ENCODE results near the gene PAFAH1B1.
"Not testable (repeated sequence)": the region's sequence is repeated elsewhere in the genome, so short reads cannot be mapped to it uniquely, and the experiment has no call there.

The PAFAH1B1 gene

DNA sequence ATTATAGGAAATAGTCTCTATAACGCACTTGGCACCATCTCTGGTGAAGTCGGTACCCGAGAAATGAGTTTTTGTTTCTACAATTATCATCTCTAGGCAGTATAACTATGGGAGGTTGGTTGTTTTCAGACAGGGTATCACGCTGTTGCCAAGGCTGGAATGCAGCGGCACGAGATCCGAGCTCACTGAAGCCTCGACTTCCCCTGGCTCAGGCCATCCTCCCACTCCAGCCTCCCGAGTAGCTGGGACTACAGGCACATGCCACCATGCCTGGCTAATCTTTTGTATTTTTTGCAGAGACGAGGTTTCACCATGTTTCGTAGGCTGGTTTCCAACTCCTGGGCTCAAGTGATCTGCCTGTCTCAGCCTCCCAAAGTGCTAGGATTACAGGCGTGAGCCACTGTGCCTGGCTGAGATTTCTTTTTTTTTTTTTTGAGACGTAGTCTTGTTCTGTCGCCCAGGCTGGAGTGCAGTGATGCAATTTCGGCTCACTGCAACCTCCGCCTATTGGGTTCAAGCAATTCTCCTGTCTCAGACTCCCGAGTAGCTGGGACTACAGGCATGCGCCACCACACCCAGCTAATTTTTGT is 105.9 kb downstream of the PAFAH1B1 start:
- H3K36me3 Mint-ChIP-seq: peaks cover 64% of the 10 kb centered on the region
- not testable (repeated sequence) for H3K4me1 Mint-ChIP-seq; DNase-seq (ENCODE audit: low spot score in 2 of 2); H3K4me3 Mint-ChIP-seq; ATAC-seq; H3K9me3 Mint-ChIP-seq; H3K27ac Mint-ChIP-seq

DNA sequence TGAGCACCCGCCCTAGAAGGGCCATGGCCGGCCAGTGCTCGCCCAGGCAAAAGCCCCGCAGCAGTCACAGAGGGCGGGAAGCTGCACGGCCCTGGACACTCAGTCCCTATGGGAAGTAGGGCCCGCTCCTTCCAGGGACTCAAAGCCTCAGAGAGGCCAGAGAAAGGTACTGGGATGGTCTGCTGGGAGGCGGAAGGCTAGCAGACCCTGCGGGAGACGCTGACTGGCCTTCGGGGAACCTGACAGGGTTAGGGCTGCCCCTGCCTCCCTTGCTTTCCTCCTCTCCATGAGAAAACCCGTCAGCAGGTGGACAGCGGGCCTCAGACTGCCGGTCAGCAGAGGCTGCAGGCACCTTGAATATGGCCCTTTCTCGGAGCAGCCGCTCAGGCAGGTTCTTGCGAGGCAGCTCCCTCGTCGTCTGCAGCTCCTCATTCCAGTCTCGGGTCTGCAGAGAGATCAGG is 106.6 kb downstream of the PAFAH1B1 start:
- no peak overlapping the region for H3K27ac Mint-ChIP-seq

DNA sequence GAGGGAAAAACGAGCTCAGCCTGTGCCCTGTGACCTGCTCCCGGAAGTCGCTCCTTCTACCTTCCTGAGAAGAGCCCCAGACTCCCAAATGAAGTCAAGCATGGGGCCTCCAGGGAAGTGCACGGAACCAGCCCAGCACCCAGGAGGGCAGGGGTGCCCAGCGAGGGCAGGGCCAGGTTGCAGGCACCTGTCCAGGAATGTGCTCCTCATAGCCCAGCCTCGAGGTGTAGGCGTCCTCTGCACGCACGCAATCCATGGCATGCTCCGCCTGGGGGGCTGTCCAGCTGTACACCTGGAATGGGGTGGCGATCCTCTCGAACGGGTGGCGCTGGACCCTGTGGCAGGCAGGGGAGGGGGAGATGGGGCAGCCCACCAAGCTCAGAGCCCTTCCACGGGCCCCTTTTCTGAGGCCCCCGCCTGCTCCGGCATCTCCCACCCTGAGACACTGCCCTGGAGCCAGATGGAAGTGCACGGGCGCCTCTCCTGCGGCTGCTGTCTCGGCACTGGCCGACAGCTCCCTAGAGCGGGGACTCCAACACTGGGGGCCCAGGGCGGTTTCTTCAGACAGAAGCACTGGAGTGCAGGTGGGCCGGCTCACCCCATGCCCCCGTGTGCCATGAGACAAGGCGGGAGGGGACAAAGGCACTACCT is 107.2 kb downstream of the PAFAH1B1 start:
- peaks cover 77% of the 10 kb centered on the region for H3K36me3 Mint-ChIP-seq
- no peak overlapping the region for H3K27ac Mint-ChIP-seq
- no peak for DNase-seq (ENCODE audit: low spot score in 2 of 2)
- no peak for ATAC-seq
- H3K4me1 Mint-ChIP-seq: peaks cover 13% of the 10 kb centered on the region
- no peaks in the 10 kb centered on the region for H3K9me3 Mint-ChIP-seq
- H3K4me3 Mint-ChIP-seq: no peak overlapping the region

More for the DNA sequence above, 106.6 kb downstream of the PAFAH1B1 start:
- no peak for DNase-seq (ENCODE audit: low spot score in 2 of 2)
- peaks cover 7% of the 10 kb centered on the region for H3K4me1 Mint-ChIP-seq
- peaks cover 71% of the 10 kb centered on the region for H3K36me3 Mint-ChIP-seq
- H3K4me3 Mint-ChIP-seq: no peak overlapping the region
- no peaks in the 10 kb centered on the region for H3K9me3 Mint-ChIP-seq
- ATAC-seq: no peak

DNA sequence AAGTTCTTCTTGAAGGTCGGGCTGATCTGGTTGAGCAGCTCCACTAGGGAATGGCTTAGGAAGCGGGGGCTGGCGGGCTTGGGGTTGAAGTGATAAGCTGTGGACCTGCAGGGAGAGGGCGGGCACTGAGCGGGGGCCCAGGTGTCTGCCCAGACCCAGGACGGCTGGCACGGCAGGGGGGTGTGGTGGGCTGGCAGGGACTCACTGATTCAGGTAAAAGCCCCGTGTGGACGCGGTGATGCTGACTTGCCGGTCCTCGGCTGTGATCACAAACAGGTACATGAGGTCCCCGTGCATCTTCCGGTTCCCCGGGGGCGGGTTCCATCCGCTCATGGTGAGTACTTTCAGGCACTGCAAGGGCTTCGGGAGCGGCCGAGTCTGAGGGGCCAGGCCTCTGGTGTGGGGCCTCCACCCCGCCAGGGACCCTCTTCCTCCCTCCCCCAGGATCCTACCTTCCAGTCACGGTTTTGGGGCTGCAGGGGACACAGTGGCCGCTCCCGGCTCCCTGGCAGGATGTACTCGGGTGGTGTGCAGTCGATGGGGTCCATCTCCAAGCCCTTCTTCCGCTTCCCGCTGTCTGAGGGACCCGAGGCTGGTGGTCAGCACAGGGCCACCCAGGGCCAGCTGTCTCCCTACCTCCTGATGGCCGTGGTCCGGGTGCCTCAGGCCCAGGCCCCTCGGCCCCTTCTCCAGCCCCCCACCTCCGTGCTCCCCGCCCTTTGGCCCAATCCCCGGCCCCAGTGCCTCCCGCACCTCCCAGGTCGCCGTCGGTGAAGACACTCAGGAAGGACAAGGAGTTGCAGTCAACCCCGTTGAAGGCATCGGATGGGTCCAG is 107.9 kb downstream of the PAFAH1B1 start:
- H3K4me3 Mint-ChIP-seq: no peak overlapping the region
- H3K9me3 Mint-ChIP-seq: no peaks in the 10 kb centered on the region
- peaks cover 21% of the 10 kb centered on the region for H3K4me1 Mint-ChIP-seq
- DNase-seq (ENCODE audit: low spot score in 2 of 2): no peak
- H3K36me3 Mint-ChIP-seq: peaks cover 79% of the 10 kb centered on the region
- ATAC-seq: no peak
- H3K27ac Mint-ChIP-seq: no peak overlapping the region

DNA sequence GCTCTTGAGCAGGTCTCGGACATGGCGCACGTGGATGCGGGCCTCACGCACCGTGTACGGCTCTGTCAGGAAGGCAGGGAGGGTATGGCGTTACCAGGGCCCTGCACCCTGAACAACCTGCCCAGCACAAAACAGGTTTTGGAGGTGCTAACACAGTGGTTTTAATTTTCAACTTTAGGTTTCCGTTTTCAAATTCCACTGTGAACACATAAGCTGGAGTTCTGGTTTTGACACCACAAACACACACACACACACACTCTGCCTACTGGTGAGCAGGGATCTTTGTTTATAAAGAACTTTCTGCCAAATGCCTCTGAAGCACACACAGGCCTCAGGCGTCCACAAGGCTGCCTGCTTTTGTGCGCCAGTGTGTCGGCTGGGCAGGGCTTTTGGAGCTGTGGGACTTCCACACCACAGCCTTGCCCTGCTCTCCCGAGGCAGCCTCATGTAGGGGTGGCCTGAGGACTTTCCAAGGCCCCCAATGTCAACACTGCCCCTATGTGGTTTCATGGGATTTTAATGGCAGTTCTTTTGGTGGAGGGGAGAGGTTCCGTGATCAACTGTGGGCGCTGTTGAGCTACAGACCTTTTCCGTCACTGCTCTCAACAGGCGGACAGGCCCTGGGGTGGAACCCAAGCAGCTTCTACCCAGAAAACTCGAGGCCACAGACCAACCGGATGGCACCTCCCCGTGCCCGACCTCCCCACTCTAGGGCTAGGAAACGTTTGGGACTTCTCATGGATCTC is 108.7 kb downstream of the PAFAH1B1 start:
- no peak for ATAC-seq
- no peak for DNase-seq (ENCODE audit: low spot score in 2 of 2)
- no peak overlapping the region for H3K4me3 Mint-ChIP-seq
- no peaks in the 10 kb centered on the region for H3K9me3 Mint-ChIP-seq
- H3K27ac Mint-ChIP-seq: no peak overlapping the region
- H3K4me1 Mint-ChIP-seq: peaks cover 27% of the 10 kb centered on the region
- H3K36me3 Mint-ChIP-seq: peaks cover 71% of the 10 kb centered on the region

DNA sequence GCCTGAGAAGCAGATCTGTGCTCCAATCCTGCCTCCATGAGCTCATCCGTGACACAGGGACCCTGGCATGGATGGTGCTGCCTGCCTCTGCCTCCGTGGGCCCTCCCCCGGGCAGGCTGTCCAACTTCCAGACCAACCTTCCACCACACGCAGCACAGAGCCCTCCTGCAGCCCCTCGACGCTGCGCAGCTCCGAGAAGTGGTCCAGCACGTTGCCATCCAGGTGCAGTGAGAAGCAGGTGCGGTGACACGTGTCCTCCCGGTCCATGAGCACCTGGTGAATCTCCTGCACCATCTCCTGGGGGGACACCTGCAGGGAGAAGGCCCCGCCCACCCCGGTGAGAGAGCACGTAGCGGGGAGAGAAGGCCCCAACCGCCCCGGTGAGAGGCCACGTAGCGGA is 109.7 kb downstream of the PAFAH1B1 start:
- peaks cover 61% of the 10 kb centered on the region for H3K36me3 Mint-ChIP-seq
- H3K4me1 Mint-ChIP-seq: peaks cover 30% of the 10 kb centered on the region
- H3K4me3 Mint-ChIP-seq: no peak overlapping the region
- no peaks in the 10 kb centered on the region for H3K9me3 Mint-ChIP-seq
- no peak overlapping the region for H3K27ac Mint-ChIP-seq
- ATAC-seq (no peak), DNase-seq (ENCODE audit: low spot score in 2 of 2) (no peak)

DNA sequence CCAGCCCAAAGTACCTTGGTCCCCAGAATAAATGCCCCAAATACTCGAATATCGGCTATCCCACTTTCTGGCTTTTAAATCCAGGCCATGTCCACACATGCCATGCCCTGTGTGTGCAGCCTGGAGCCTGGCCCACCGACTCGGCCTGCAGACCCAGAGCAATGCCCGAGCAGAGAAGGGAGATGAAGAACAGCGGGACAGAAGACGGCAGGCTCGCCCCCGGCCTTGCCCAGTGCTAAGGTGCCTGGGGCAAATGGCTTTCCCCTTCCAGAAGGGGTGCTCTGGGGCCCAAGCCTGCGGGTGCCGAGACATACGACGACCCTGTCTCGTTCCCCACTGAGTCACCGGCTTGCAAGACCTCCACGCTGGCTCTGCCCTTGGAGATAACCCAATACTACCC is 110.2 kb downstream of the PAFAH1B1 start:
- Mint-ChIP-seq H3K36me3 (peaks cover 57% of the 10 kb centered on the region), H3K4me1 (peaks cover 34% of the 10 kb centered on the region), H3K27ac (no peak overlapping the region), H3K9me3 (no peaks in the 10 kb centered on the region), H3K4me3 (no peak overlapping the region)
- DNase-seq (ENCODE audit: low spot score in 2 of 2): no peak
- no peak for ATAC-seq

DNA sequence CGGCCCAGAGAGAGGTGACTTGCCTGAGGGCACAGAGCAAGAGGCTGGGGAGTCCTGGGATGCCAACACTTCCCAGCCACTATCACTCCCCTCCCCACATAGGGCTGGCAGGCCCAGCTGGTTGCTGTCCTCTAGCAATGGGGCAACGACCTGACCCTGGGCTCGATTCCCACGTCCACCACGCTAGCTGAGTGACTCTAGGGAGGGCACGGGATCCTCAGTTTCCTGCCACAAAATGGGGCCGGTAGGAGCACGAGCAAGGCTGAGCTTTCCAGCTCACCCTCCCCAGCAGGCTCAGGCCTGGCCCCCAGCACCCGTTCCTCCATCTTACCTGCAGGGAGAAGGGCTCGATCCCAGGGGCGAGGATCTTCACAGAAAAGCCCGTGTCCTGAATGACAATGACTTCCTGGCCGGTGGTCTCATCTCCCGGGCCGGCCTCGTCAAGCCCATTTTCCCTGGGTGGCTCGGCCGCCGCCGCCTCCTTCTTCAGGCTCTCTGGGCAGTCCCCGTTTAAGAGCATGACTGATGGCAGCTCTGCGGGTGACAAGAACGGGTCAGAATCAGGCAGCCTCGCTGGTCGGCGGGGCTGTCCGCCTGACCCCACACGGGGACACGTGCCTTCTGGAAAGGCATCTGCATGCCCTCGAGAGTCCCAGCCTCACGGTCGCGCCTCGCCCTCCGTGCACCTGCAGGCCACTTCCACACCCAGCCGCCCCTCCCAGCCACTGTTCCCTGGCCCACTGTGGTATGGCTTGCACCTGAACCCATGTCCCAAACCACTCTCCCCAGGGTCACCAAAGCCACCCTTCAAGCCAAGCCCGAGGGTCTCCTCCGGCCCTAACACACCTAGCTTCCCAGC is 110.8 kb downstream of the PAFAH1B1 start:
- DNase-seq (ENCODE audit: low spot score in 2 of 2) (no peak), ATAC-seq (no peak)
- H3K9me3 Mint-ChIP-seq: no peaks in the 10 kb centered on the region
- H3K27ac Mint-ChIP-seq: peak overlapping the region; percentile 85
- H3K36me3 Mint-ChIP-seq: peaks cover 50% of the 10 kb centered on the region
- H3K4me1 Mint-ChIP-seq: peaks cover 41% of the 10 kb centered on the region
- H3K4me3 Mint-ChIP-seq: no peak overlapping the region

DNA sequence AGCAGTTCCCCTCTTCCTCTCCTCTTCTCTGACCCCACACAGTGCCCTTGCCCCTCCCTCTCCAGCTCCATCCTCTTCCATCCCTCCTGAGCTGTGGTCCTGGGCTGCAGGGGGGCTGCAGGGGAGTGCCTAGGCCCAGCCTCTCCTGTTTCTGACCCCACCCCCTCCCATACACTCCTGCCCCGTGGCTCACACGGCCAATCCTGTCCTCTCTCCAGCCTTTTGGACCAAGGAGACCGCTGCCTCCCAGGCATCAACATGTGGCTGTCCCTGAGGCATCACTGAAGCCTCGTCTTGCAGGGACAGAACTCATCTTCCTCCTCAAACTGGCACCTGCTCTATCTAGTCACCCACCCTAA is 111.4 kb downstream of the PAFAH1B1 start:
- H3K36me3 Mint-ChIP-seq: peaks cover 47% of the 10 kb centered on the region

DNA sequence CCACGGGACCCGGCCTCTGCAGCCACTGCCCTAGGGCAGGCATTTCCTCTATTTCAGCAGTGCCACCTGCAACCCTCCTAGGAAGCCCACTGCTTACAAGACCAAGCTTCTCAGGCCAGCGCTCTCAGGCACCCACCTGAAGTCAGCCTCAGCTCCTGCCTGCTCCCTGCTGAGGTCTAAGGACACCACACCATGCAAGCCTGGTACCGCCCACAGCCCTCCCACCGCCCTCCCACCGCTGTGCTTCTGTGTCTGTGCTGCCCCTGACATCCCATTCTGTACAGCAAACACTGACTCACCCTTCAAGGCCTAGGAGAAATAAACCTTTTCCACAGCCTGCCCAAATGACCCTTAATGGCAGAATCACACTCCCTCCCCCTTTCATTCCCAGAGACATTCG is 111.8 kb downstream of the PAFAH1B1 start:
- no peak overlapping the region for H3K4me3 Mint-ChIP-seq
- H3K36me3 Mint-ChIP-seq: peaks cover 47% of the 10 kb centered on the region
- peaks cover 51% of the 10 kb centered on the region for H3K4me1 Mint-ChIP-seq
- DNase-seq (ENCODE audit: low spot score in 2 of 2): no peak
- ATAC-seq: no peak
- peak overlapping the region; percentile 85 for H3K27ac Mint-ChIP-seq
- H3K9me3 Mint-ChIP-seq: no peaks in the 10 kb centered on the region

More for the DNA sequence above, 111.4 kb downstream of the PAFAH1B1 start:
- Mint-ChIP-seq H3K4me1 (peaks cover 47% of the 10 kb centered on the region), H3K27ac (peak overlapping the region; percentile 85), H3K4me3 (no peak overlapping the region), H3K9me3 (no peaks in the 10 kb centered on the region)
- DNase-seq (ENCODE audit: low spot score in 2 of 2) (no peak), ATAC-seq (no peak)

DNA sequence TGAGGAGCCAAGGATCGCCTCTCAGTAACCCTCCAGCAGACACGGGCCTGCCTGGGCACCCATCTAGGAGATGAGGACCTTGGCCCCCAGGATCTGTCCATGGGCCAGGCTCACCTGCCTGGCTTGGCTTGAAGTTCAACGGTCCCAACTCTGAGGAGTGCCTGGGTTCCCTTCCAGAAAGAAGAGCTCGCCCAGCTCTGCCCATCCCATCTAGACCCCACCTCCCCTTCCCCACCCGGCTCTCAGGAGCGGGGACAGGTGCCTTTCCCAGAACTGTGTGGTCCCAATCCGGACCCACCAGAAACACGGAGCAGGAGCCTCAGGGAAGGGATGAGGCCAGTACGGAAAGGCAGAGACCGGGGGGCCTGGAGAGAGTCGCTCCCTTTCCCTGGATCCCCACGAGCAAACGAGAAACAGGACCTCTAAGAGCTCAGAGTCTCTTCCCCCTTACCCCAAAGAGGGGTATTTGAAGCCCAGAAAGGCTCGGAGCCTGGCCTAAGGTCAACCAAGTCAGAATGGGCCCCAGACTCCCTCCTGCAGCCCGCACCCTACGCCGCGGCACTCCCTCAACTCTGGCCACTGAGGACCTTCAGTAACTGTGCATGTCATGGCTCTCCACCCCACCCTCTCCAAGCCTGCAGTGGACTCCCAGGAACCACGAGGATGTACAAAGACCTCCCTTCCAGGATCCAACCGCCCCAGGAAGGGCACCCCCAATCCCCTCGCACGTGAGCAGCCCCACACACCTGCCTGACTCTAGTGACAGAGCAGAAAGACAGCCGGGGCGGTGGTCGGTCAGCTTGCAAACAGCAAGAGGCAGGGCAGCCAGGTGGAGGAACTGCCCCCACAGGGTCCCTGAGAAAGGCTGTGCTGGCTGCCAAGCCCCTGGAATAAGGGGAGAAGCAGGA is 112.7 kb downstream of the PAFAH1B1 start:
- DNase-seq (ENCODE audit: low spot score in 2 of 2): no peak
- Mint-ChIP-seq H3K9me3 (no peaks in the 10 kb centered on the region), H3K4me1 (peaks cover 56% of the 10 kb centered on the region), H3K4me3 (no peak overlapping the region), H3K27ac (peak overlapping the region; percentile 85), H3K36me3 (peaks cover 45% of the 10 kb centered on the region)
- ATAC-seq: no peak

DNA sequence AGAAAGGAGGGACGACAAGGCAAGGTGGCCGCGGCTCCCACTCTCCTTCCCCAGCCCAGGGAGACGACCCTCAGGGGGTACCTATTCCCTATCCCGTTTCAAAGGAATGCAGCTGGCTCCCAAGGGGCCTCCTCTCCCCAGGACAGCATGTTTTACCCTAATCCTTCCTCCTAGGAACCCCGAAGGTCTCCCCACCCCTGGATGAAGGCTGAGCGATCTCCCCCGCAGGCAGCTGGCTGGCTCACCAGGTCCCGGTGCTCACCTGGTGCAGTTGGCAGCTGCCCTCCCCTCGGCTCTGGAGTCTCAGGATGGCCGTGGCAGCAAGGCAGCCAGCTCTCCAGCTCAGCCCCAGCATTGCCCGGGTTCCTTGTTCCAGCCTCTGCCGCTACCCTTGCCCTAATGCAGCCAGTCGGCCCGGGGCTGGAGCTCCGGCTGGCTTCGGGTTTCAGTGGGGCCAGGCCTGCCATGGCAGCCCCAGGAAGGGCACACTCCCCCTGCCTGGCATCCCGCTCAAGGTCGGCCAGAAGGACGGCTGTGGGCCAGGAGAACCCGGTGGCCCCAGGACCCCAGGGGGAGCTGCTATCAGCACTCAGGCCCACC is 113.6 kb downstream of the PAFAH1B1 start:
- no peak for ATAC-seq
- peaks cover 48% of the 10 kb centered on the region for H3K36me3 Mint-ChIP-seq

More for the DNA sequence above, 113.6 kb downstream of the PAFAH1B1 start:
- no peak overlapping the region for H3K4me3 Mint-ChIP-seq
- H3K27ac Mint-ChIP-seq: peak overlapping the region; percentile 85
- no peak for DNase-seq (ENCODE audit: low spot score in 2 of 2)
- H3K9me3 Mint-ChIP-seq: no peaks in the 10 kb centered on the region
- peaks cover 57% of the 10 kb centered on the region for H3K4me1 Mint-ChIP-seq
